Fibroblast of upper back skin (primary cell): ENCODE results near the gene C16orf74.
A peak's percentile ranks its signal among the peaks of the same experiment; 100 is the strongest.

Source experiments
- DNase-seq: peaks from one replicate; pipeline ENCODE4 v3.0.0-alpha.2; 2013

Gene C16orf74

GRCh38 chr16:85689285-85689949 is 61.5 kb downstream of the C16orf74 start:
- no peak for DNase-seq

GRCh38 chr16:85688586-85689284 is 62.2 kb downstream of the C16orf74 start, which contains the start of gene GINS2:
Gene GINS2, minus strand, starts transcription at chr16:85688954. Its CDS starts 56 bp downstream, at chr16:85688898.
- peak; percentile 90 for DNase-seq

- DNase-seq = no peak
These were observed 63.0 kb downstream of the C16orf74 start for GRCh38 chr16:85687651-85688471.

- no peak for DNase-seq
These were observed 63.8 kb downstream of the C16orf74 start for GRCh38 chr16:85686912-85687591.

- DNase-seq = no peak
These were observed 65.6 kb downstream of the C16orf74 start for GRCh38 chr16:85685251-85685650.

- DNase-seq = no peak
These were observed 67.5 kb downstream of the C16orf74 start for GRCh38 chr16:85683363-85683762.

GRCh38 chr16:85682516-85682915 is 68.4 kb downstream of the C16orf74 start:
- no peak for DNase-seq

- no peak for DNase-seq
These were observed 69.6 kb downstream of the C16orf74 start for GRCh38 chr16:85681255-85681654.

GRCh38 chr16:85680352-85680944 is 70.4 kb downstream of the C16orf74 start:
- no peak for DNase-seq

GRCh38 chr16:85679870-85680269 is 71.0 kb downstream of the C16orf74 start:
- DNase-seq = no peak

GRCh38 chr16:85678821-85679220 is 72.1 kb downstream of the C16orf74 start:
- no peak for DNase-seq

- no peak for DNase-seq
These were observed 72.9 kb downstream of the C16orf74 start for GRCh38 chr16:85678016-85678415.

GRCh38 chr16:85677383-85677967 is 73.4 kb downstream of the C16orf74 start:
- no peak for DNase-seq

GRCh38 chr16:85676466-85676865 is 74.4 kb downstream of the C16orf74 start:
- no peak for DNase-seq

GRCh38 chr16:85675251-85675874 is 75.5 kb downstream of the C16orf74 start:
- peak; percentile 33 for DNase-seq

GRCh38 chr16:85674828-85675227 is 76.1 kb downstream of the C16orf74 start:
- no peak for DNase-seq

GRCh38 chr16:85674418-85674755 is 76.5 kb downstream of the C16orf74 start:
- DNase-seq = no peak

- no peak for DNase-seq
These were observed 77.1 kb downstream of the C16orf74 start for GRCh38 chr16:85673529-85674417.

- DNase-seq = no peak
These were observed 80.1 kb downstream of the C16orf74 start for GRCh38 chr16:85670840-85671239.

- no peak for DNase-seq
These were observed 82.0 kb downstream of the C16orf74 start for GRCh38 chr16:85668676-85669424.
